C4-2B (cell line): ENCODE measurements around the gene CTU2.

ENCODE experiments used
- CTCF ChIP-seq: fragments of 450-650 bp; conservative IDR thresholded peaks from 2 replicates; pipeline ENCODE4 v1.5.1; 2017; ENCODE audit warnings: mild to moderate bottlenecking
- ZFX ChIP-seq: fragments of 450-650 bp; IDR thresholded peaks from 2 replicates; pipeline ENCODE4 v1.6.1; 2017

- TF ChIP-seq CTCF (no peak), ZFX (no peak)
Measured at GRCh38 chr16:88694221-88695087, 11.8 kb upstream of the CTU2 start.
